ENCODE results near the gene CGB1. TPM values are rescaled to one million over a fixed set of nuclear protein-coding genes. Genes with fewer than 3 reads are reported as not detected.
A peak's percentile ranks its signal among the peaks of the same experiment; 100 is the strongest.
"Not testable (repeated sequence)": the region's sequence is repeated elsewhere in the genome, so short reads cannot be mapped to it uniquely, and the experiment has no call there.

Gene CGB1
- total and polyA plus RNA-seq, 3 experiments from 2014 or later, result not detected

DNA sequence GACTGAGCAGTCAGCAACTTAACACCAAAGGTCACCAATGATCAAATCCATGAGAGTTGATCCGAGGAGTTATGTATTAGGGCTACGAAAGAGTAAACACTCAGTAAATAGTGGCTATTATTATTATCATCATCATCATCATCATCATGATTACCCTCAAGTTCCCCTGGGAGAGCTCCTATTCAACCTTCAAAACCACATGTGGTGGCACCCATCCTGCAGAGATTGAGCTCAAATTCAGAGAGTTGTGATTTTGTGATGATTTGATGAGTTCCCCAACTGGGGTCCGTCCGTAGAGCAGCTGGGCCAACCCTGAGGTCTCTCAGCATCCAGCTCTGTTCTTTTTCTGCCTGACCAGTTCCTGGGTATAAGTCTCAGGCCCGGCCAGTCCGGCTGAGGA is 11.6 kb downstream of the CGB1 start:
- CTCF ChIA-PET; DNase-seq; H3K27ac Mint-ChIP-seq; H3K9me3 Mint-ChIP-seq; H3K4me3 Mint-ChIP-seq; H3K27ac ChIP-seq (ENCODE audit: low read depth, low read length); H3K27me3 Mint-ChIP-seq; H3K36me3 Mint-ChIP-seq; POLR2A ChIA-PET; H3K27me3 ChIP-seq (ENCODE audit: insufficient read depth, low read length, poor library complexity, severe bottlenecking); H3K4me1 ChIP-seq (ENCODE audit: insufficient read depth, low read length); H3K9me3 ChIP-seq (ENCODE audit: low read length); H3K36me3 ChIP-seq (ENCODE audit: insufficient read depth, low read length); H3K4me3 ChIP-seq (ENCODE audit: low read length): not testable (repeated sequence)
- peaks cover 10 to 15% (median 11%) of the 10 kb centered on the region in 3 donors for H3K4me1 Mint-ChIP-seq

DNA sequence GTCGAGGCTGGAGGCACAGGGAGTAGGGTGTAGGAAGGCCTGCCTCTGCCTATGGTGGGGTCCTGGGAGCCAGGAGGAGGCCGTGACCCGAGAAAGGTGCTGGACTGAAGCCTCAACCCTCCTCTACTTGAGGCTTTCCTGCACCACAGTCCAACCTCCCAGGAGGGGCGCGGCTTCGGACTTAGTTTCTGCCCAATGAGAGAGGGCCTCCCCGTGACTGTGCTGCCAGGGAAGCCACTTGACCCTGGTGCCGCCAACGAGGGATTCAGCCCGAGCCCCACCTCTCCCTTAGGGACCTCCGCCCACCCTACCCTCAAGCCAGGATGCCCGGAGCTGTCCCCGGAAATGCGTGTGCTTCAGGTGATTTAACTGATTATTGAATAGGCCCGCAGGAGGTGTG is 12.5 kb downstream of the CGB1 start, which contains the start of gene CGB3:
Gene CGB3 (minus strand): TSS at position 101 of the 400 bp plus-strand sequence. CDS start 362 bp downstream, outside the sequence.
- H3K27ac Mint-ChIP-seq; H3K27me3 Mint-ChIP-seq; POLR2A ChIA-PET; CTCF ChIA-PET; H3K27ac ChIP-seq (ENCODE audit: low read depth, low read length); H3K9me3 ChIP-seq (ENCODE audit: low read length); H3K27me3 ChIP-seq (ENCODE audit: insufficient read depth, low read length, poor library complexity, severe bottlenecking); H3K36me3 Mint-ChIP-seq; H3K4me3 Mint-ChIP-seq; DNase-seq; H3K9me3 Mint-ChIP-seq; H3K4me3 ChIP-seq (ENCODE audit: low read length); H3K4me1 ChIP-seq (ENCODE audit: insufficient read depth, low read length); H3K36me3 ChIP-seq (ENCODE audit: insufficient read depth, low read length): not testable (repeated sequence)
- H3K4me1 Mint-ChIP-seq, result peaks cover 11 to 24% (median 13%) of the 10 kb centered on the region in 3 donors

DNA sequence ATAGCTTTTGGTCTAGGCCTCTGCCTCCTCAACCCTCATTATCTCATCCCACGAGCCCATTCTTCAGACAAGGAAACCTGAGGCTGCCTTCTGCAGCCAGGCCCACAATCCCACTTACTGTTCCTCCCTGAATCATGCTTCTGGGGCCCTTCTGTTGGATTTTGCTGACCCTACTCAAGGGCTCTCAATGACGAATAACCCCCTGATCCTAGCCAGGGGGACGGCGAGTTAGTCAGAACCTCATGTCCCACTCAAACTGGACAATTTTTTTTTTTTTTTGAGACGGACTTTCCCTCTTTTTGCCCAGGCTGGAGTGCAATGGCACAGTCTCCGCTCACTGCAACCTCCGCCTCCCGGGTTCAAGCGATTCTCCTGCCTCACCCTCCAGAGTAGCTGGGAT is 14.6 kb downstream of the CGB1 start:
- H3K36me3 ChIP-seq (ENCODE audit: insufficient read depth, low read length), result no peaks in the 10 kb centered on the region
- ChIA-PET CTCF (interaction anchor here (1.2 kb wide), 1 partner anchor 29 kb away, joined by 4 read pairs; the partner anchor contains the start of genes GYS1 and RUVBL2), POLR2A (no interaction called here)
- no peak overlapping the region for H3K4me3 ChIP-seq (ENCODE audit: low read length)
- no peaks in the 10 kb centered on the region for H3K9me3 Mint-ChIP-seq
- H3K4me1 ChIP-seq (ENCODE audit: insufficient read depth, low read length), result peaks cover 6% of the 10 kb centered on the region
- H3K27me3 ChIP-seq (ENCODE audit: insufficient read depth, low read length, poor library complexity, severe bottlenecking), result no peaks in the 10 kb centered on the region
- H3K4me3 Mint-ChIP-seq, result no peak overlapping the region
- DNase-seq, result no peak
- peaks cover 21 to 40% (median 23%) of the 10 kb centered on the region in 3 donors for H3K4me1 Mint-ChIP-seq
- H3K27ac ChIP-seq (ENCODE audit: low read depth, low read length), result no peak overlapping the region
- H3K27me3 Mint-ChIP-seq, result peaks cover 0 to 3% of the 10 kb centered on the region in 2 donors
- H3K36me3 Mint-ChIP-seq, result no peaks in the 10 kb centered on the region
- no peak overlapping the region for H3K27ac Mint-ChIP-seq
- H3K9me3 ChIP-seq (ENCODE audit: low read length), result no peaks in the 10 kb centered on the region

DNA sequence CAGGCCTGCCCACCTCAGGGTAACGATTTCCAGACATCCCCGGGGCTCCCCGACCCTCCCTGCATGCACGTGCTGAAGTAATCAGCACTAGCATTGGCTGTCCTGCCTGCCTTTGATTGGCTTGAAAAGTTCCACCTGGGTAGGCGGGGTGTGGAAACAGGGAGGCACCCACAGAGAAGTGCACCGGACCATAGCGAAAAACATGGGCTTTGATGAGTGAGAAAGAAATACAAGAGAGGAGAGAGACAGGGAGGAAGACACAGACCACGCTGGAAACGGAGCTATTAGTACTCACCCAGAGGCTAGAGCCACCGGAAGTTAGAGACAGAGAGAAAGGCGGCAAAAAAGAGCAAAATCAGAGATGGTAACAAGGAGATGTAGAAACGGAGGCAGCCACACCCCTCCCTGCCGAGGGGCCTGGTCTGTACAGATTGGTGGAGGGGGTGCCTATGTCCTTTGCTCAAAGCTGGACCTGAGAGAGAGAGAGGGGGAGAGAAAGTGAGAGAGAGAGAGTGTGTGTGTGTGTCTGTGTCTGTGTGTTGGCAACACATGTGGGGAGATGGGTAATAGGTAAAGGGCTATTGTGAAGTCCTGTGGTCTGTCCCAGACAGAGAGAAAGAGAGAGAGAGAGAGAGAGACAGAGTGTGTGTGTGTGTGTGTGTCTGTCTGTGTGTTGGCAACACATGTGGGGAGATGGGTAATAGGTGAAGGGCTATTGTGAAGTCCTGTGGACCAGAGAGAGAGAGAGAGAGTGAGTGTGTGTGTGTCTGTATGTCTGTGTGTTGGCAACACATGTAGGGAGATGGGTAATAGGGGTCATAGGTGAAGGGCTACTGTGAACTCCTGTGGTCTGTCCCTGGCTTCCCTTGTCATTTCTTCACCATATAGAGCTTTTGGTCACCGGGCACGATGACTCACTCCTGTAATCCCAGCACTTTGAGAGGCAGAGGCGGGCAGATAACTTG is 15.5 kb downstream of the CGB1 start:
- H3K9me3 Mint-ChIP-seq, result no peaks in the 10 kb centered on the region
- no peak overlapping the region for H3K4me3 ChIP-seq (ENCODE audit: low read length)
- no peaks in the 10 kb centered on the region for H3K9me3 ChIP-seq (ENCODE audit: low read length)
- peaks cover 21 to 42% (median 23%) of the 10 kb centered on the region in 3 donors for H3K4me1 Mint-ChIP-seq
- peak overlapping the region in 5 of 7 donors; percentile 0 to 48 (median 23) for H3K4me3 Mint-ChIP-seq
- H3K36me3 Mint-ChIP-seq, result no peaks in the 10 kb centered on the region
- no peaks in the 10 kb centered on the region for H3K36me3 ChIP-seq (ENCODE audit: insufficient read depth, low read length)
- H3K27ac ChIP-seq (ENCODE audit: low read depth, low read length), result no peak overlapping the region
- peak overlapping the region in 6 of 8 donors; percentile 1 to 88 (median 14) for H3K27ac Mint-ChIP-seq
- POLR2A ChIA-PET, result no interaction called here
- no peak for DNase-seq
- peaks cover 6% of the 10 kb centered on the region for H3K4me1 ChIP-seq (ENCODE audit: insufficient read depth, low read length)
- CTCF ChIA-PET, result no interaction called here
- H3K27me3 Mint-ChIP-seq, result peaks cover 0 to 3% of the 10 kb centered on the region in 2 donors
- no peaks in the 10 kb centered on the region for H3K27me3 ChIP-seq (ENCODE audit: insufficient read depth, low read length, poor library complexity, severe bottlenecking)

DNA sequence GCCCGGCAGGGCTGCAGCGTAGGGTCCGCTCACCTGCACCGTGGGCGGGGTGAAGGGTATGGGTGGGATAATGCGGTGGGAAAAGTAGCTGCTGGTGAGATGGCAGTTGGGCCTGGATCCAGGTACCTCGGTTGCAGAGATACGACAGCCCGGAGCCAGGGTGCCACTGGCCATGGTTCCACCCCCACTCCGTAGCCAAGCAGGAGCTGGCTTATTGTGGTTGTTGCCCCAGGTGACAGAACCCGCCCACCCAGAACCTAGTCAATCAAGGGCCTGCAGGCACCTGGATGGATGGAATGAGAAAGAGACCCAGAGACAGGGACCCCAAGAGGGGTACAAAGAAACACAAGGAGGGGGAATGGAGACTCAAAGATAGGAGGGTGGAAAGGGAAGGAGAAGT is 16.4 kb downstream of the CGB1 start:
- no peaks in the 10 kb centered on the region for H3K36me3 ChIP-seq (ENCODE audit: insufficient read depth, low read length)
- H3K4me3 Mint-ChIP-seq, result peak overlapping the region in 5 of 7 donors; percentile 46 to 90 (median 57)
- H3K27ac Mint-ChIP-seq, result peak overlapping the region in 2 of 8 donors; percentile 40 to 68
- peaks cover 0 to 3% of the 10 kb centered on the region in 2 donors for H3K27me3 Mint-ChIP-seq
- H3K4me1 ChIP-seq (ENCODE audit: insufficient read depth, low read length), result peaks cover 6% of the 10 kb centered on the region
- peaks cover 21 to 42% (median 23%) of the 10 kb centered on the region in 3 donors for H3K4me1 Mint-ChIP-seq
- H3K4me3 ChIP-seq (ENCODE audit: low read length), result no peak overlapping the region
- no peaks in the 10 kb centered on the region for H3K9me3 Mint-ChIP-seq
- POLR2A ChIA-PET, result interaction anchor here (0.8 kb wide), 1 partner anchor 27 kb away, joined by 4 read pairs; the partner anchor contains the start of genes GYS1 and RUVBL2
- H3K9me3 ChIP-seq (ENCODE audit: low read length), result no peaks in the 10 kb centered on the region
- no peaks in the 10 kb centered on the region for H3K27me3 ChIP-seq (ENCODE audit: insufficient read depth, low read length, poor library complexity, severe bottlenecking)
- no peak for DNase-seq
- peaks cover 0 to 3% (median 0%) of the 10 kb centered on the region in 3 donors for H3K36me3 Mint-ChIP-seq
- no peak overlapping the region for H3K27ac ChIP-seq (ENCODE audit: low read depth, low read length)
- CTCF ChIA-PET, result no interaction called here

DNA sequence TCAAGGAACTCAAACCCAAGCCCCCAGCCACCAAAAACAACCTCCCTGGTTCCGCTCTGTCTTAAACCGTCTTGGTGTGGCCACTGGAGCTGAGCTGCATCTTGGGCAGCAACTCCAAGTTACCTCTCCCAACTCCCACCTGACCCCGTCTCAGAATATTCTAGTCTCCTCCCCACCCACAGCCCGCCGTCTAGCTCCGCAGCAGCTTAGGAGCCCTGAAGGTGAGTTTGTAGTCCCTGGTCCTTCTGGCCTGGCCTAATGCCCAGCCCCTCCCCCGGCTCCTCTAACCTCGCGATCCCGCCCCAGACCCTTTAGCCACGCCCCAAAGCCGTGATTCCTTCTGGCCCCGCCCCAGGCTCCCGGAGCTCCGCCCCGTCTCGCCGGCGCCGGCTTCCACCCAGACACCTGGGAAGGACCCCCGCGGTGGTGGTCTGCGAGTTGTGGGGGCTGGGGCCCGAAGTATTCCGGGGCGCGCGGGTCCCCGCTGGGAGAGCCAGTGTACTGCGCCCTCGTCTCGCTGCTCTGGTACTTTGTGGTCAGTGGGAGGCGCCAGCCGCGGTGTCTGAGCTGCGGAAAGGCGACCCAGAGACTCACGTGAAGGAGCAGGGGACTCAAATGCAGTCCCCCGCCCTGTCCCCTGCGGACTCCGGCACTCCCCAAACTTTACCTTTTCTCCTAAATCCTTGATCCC is 17.3 kb downstream of the CGB1 start:
- Histone ChIP-seq H3K27me3 (ENCODE audit: insufficient read depth, low read length, poor library complexity, severe bottlenecking) (no peaks in the 10 kb centered on the region), H3K9me3 (ENCODE audit: low read length) (no peaks in the 10 kb centered on the region), H3K27ac (ENCODE audit: low read depth, low read length) (no peak overlapping the region), H3K36me3 (ENCODE audit: insufficient read depth, low read length) (no peaks in the 10 kb centered on the region), H3K4me1 (ENCODE audit: insufficient read depth, low read length) (peaks cover 6% of the 10 kb centered on the region), H3K4me3 (ENCODE audit: low read length) (peak overlapping the region; percentile 61)
- Mint-ChIP-seq H3K36me3 (peaks cover 0 to 7% (median 0%) of the 10 kb centered on the region in 3 donors), H3K27me3 (no peaks in the 10 kb centered on the region), H3K4me1 (peaks cover 21 to 42% (median 23%) of the 10 kb centered on the region in 3 donors), H3K9me3 (no peaks in the 10 kb centered on the region), H3K27ac (peak overlapping the region in 6 of 8 donors; percentile 40 to 93 (median 84)), H3K4me3 (peak overlapping the region; percentile 77 to 94 (median 89))
- DNase-seq, result peak; percentile 47 to 74 (median 61)
- CTCF ChIA-PET, result interaction anchor here (0.7 to 3.4 kb wide), 5 partner anchors 20 to 87 kb away, joined by 3 to 25 read pairs (median 10); partner anchors contain the start of genes GYS1 and RUVBL2
- POLR2A ChIA-PET, result interaction anchor here (0.8 to 1.6 kb wide), 2 partner anchors 26 kb away, joined by 4 to 10 read pairs; partner anchors contain the start of genes GYS1 and RUVBL2

DNA sequence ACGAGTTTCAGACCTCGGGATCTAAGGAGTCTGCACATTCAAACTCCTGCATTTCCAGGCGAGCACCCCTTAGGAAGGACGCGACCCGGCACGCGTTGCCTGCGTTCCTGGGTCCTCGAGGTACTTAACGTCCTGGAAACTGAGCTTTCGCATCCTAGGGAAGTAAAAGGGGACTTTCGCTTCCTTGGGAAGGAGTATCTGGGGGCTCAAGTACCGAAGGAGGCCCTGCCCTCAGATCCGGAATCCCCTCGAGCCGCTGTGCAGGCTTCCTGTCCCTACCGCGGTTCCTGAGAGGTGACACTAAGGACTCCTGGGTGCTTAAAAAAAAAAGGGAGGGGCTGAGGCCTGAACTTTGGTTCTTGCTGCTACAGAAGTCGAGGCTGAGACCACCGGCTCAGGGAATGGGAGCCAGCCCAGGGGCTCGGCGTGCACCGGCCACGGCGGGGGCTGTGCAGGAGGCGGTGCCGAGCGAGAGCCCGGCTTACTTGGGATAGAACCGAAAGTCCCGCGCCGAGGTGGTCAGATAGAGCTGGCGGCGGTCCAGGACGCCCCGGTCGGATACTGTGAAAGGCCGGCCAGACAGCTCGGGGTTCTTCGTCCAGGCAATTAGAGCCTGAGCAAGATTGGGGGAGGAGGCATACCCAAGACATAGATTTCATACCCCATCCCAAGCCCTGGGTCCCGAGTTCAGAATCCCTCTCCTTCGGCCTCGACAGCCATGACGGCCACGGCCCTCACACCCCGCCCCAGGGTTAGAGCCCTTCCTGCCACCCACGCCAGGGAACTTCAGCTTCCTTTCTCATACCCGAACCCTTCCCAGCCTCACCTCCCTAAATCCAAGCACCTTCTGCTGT is 18.1 kb downstream of the CGB1 start:
- not testable (repeated sequence) for H3K9me3 Mint-ChIP-seq; H3K27ac ChIP-seq (ENCODE audit: low read depth, low read length); H3K36me3 ChIP-seq (ENCODE audit: insufficient read depth, low read length); H3K9me3 ChIP-seq (ENCODE audit: low read length); H3K27me3 Mint-ChIP-seq; H3K4me1 ChIP-seq (ENCODE audit: insufficient read depth, low read length); H3K27me3 ChIP-seq (ENCODE audit: insufficient read depth, low read length, poor library complexity, severe bottlenecking)
- Mint-ChIP-seq H3K4me1 (peaks cover 21 to 42% (median 23%) of the 10 kb centered on the region in 3 donors), H3K36me3 (peaks cover 0 to 14% (median 0%) of the 10 kb centered on the region in 3 donors), H3K27ac (peak overlapping the region in 6 of 8 donors; percentile 40 to 93 (median 84)), H3K4me3 (peak overlapping the region; percentile 77 to 94 (median 89))
- ChIA-PET CTCF (interaction anchor here (0.7 to 3.4 kb wide), 8 partner anchors 10 to 88 kb away, joined by 3 to 25 read pairs (median 6); partner anchors contain the start of genes FTL, GYS1 and RUVBL2), POLR2A (interaction anchor here (1.2 to 1.6 kb wide), 2 partner anchors 25 to 452 kb away, joined by 3 to 10 read pairs; partner anchors contain the start of genes GYS1 and RUVBL2)
- peak overlapping the region; percentile 61 for H3K4me3 ChIP-seq (ENCODE audit: low read length)
- DNase-seq, result peak in 3 of 5 donors; percentile 16 to 36 (median 29)
